Daoy (cell line): Measurements from ENCODE around the gene VSTM2L. TPM values are rescaled to one million over a fixed set of nuclear protein-coding genes. Genes with fewer than 3 reads are reported as not detected.

Source experiments
- DNase-seq: peaks from one replicate; pipeline ENCODE4 v3.0.0-alpha.2; 2015; ENCODE audit warnings: low read depth
- total RNA-seq: library from RNA; depleted of rRNA; stranded (reverse); fragments of >200 nt; shearing (Covaris generic); gene quantifications from 2 replicates; pipeline ENCODE4 v1.2.3, GENCODE V29; 2014

The VSTM2L gene
- total RNA-seq, 1 experiment from 2014 or later, result 10.0 TPM

DNA sequence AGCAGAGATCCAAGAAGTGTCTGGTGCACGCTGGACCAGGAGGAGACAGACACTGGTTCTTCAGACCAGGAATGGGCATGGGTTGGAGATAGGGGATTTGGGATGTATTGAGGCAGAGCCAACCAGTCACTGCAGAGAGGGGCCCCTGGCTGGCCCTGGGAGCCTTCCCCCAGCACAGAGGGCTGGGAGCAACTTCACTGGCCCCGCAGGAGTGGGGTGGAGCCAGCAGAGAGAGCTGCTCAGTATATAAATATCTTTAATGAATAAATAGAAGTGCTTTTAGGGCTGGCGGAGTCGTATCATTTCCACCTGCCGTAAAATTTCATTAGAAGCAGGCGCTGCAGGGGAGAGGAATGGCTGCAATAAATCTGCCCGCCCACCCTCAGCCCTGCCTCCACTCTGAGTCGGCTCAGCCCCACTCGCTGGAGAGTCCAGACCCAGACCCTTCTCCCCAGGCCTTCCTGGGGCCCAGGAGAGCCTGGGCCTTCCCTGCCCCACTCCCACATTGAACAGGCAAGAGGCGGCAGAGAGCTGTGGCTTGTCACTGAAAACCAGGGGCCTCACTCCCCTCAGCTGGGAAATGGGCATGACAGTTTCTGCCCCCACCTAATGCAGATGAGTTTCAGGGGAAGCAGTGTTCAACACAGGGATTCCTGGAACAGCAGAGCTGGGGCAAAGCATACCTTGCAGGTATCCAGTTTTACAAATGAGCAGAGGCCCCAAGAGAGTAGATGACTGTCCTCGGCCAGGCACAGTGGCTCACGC, 23.9 kb upstream of the VSTM2L start:
- DNase-seq, result no peak

DNA sequence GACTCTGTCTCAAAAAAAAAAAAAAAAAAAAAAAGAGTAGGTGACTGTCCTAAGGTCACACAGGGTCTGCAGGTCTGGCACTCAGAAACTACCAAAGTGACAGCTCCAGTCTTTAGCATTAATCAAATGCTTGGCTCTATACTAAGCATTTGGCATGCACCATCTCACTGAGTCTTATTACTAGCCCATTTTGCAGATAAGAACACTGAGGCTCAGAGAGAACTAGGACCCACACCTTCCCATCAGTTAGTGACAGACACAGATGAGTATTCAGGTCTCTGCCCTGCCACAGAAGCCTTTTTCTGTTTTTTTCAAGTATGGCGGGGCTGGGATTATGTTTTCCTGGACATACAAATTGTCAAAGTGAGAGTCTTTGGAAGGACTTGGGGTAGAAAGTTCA, 23.1 kb upstream of the VSTM2L start:
- no peak for DNase-seq

DNA sequence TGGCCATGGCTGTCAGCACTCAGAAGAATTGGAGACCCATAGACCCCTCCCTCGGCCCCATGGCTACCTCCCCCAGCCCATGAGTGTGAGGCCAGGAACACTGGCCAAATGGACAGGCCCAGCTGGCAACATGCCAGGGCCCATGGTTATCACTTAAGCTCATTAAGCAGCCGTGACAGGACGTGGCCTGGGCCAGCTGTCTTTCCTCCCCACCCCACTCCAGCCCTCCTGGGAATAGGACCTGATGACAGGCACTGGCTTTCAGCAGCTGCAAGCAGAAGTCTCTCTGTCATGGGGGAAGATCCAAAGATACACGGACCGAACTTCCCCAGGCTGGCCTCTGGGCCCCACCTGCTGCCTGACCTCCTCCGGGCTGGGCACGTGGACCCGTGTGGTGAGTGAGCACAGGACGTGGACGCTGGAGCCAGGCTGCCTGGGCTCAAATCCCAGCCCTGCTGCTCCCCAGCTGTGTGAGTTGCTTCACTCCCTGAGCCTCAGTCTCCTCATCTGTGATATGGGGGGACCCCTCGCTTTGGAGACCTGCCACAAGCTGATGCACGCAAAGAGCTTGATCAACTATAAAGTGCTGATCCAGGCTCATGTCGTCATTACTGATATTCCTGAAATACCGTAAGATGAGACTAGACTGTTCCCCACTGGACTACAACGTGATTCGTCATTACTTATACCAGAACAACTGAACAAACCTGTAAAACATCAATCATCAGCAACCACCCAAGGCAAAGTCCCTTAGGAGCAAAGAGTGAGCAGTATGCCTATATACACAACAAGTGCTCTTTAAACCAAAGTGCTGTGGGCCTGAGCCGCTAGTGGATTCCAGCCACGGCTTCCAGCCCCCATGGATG, 22.0 kb upstream of the VSTM2L start:
- no peak for DNase-seq

DNA sequence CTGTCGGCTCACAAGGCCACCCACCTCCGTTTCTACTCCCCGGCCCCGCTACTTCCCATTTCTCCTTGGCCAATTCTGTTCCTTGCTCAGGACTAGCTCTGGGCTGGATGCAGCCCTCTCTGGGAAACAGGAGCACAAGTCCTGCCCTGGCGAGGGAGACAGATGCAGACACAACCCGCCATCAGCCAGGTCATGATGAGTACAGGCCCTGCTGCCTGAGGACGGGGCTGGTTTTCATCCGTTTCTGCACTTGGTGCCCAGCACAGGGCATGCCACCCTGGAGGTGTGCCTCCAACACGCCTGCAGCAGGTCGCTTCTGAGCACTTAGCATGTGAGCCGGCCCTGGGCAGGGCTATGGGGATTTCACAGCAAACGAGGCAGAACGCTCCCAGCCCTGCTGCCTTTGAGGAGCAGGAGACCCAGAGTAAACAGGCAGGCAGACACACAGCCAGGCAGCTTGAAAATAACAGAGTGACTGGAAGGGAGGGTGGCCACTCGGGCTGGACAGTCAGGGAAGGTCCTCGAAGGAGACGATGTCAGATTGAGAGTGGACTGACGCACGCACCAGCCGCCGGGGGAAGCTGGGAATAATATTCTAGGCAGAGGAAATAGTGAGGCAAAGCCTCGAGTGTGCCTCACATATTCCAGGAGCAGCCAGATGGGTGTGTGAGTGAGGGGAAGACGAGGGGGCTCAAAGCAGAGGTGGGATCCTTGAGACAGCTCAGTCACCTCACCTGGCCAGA, 21.2 kb upstream of the VSTM2L start:
- no peak for DNase-seq

GRCh38 chr20:37882961-37883712, 19.8 kb upstream of the VSTM2L start:
- DNase-seq, result no peak

- DNase-seq, result no peak
Measured at GRCh38 chr20:37885042-37885441, 17.9 kb upstream of the VSTM2L start.

DNA sequence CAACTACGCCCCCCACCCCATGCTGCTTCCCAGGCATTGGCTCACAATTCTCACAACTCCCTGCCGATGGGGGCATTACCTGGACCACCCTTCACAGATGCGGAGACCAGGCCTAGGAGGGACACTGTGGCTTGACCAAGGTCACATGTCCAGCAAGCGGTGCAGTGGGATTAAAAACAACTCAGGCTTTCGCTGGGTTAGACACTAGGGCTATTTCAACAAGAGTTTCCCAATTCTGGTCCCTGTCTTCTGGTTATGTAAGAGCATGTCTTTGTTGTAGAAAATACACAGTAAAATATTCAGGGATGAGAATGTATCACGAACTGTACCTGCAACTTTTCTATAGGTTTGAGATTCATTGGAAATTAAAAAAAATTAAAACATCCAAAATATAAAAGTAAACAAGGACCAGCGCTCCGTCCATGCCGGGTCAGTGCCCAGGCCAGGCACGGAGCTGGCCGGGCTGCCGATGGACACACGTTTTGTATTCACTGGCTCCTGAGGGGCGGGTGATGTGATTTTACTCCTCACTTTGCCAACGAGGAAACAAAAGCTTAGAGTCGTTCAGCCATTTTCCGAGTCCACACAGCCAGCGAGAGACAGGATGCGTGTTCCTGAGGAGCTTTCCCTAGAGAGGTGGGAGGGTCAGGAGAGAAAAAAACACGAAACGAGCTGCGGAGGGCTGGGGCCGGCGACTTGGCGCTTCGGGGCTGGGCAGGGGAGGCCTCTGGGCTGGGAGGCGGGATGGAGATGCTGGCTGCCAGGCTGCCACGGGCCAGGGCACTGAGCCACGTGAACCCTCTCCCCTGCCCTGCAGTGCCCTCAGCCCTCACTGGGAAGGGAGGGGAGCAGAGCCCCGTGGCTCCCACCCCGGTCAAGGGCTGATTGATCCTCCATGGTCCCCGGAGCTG, 17.1 kb upstream of the VSTM2L start:
- no peak for DNase-seq

GRCh38 chr20:37886851-37887297, 16.1 kb upstream of the VSTM2L start:
- peak; percentile 32 for DNase-seq

GRCh38 chr20:37888641-37889040, 14.3 kb upstream of the VSTM2L start:
- DNase-seq, result no peak

- no peak for DNase-seq
Measured at GRCh38 chr20:37890108-37890507, 12.8 kb upstream of the VSTM2L start.

DNA sequence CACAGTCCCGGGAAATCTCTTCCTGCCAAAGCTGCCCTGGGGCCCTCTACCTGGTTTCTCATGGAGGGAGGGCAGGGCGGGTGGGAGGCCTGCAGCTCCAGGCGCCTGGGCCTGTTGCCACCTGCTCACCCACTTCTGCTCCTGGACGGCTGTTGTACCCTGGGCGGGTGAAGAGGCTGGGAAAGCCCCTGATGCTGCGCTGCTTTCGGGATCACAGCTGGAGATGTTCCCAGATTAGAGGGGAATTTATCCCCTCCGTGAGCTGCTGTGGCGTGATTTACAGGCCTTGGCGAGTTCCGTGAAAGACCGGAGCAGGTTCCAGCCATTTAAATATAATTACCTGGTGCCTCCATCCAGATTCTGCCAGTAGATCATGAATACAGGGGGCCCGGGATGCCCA, 12.3 kb upstream of the VSTM2L start:
- no peak for DNase-seq

DNA sequence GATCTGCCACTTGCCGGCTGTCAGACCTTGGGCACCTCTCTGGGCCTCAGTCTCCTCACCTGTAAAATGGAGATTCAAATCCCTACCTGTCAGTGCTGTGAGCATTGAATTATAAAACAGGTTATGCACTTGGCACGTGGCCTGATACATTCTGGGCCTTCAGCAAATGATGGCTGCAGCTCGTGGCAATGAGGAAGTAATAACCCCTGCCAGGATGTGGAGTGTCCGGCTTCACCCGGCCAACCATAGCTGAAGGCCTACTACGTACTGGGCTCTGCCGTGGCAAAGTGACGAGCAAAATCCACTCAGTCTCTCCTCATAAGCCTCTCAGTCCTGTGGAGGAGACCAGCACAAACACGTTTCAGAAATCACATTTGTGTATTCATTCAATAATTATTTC, 10.9 kb upstream of the VSTM2L start:
- DNase-seq, result no peak

DNA sequence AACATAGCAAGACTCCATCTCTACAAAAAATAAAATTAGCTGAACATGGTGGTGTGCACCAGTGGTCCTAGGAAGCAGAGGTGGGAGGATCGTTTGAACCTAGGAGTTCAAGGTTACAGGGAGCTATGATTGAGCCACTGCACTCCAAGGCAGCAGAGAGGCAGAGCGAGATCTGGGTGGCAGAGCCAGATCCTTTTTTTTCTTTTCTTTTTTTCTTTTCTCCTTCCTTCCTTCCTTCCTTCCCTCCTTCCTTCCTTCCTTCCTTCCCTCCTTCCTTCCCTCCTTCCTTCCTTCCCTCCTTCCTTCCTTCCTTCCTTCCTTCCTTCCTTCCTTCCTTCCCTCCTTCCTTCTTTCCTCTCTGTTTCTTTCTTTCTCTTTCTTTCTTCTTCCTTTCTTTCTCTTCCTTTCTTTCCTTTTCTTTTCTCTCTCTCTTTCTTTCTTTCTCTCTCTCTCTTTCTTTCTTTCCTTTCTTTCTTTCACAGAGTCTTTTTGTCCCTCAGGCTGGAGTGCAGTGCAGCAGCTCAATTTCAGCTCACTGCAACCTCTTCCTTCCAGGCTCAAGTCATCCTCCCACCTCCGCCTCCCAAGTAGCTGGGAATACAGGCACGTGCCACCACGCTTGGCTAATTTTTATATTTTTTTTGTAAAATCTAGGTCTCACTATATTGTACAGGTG, 9.2 kb upstream of the VSTM2L start:
- no peak for DNase-seq

DNA sequence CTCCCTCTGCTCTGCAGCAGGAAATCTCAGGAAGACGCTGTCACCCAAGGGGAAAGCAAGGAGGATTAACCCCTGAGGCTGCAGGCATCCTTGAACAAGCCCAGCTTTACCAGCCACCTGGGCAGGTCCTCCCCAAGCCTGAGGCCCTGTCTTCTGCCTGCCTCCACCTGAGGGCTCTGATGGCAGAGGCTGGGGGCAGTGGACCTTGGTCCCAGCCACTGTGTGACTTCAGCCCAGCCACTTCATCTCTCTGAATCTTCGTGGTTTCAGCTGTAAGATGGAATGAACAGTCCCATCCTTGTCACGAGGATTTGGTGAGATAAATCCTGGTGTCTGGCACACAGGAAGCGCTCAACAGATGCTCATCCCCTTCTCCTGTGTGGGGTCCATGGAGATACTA, 8.5 kb upstream of the VSTM2L start:
- DNase-seq, result no peak

DNA sequence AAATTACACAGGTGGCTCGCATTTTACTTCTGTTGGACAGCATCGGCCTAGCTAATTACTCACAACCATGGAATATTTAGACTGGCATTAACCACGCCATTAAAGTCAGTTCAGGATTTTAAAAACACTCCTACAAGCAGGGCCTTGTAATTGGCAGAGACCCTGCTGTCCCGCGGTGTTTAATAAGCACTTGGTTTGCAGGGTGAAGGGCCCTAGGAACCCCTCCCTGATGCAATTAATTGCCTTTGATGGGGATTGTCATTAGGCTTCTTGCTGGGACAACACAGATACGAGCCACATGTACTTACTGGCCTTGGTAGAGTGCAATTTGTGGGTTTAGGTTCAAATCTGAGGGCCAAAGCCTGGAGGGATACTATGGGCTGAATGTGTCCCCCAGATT, 7.8 kb upstream of the VSTM2L start:
- DNase-seq, result no peak

GRCh38 chr20:37896932-37897548, 5.9 kb upstream of the VSTM2L start:
- peak; percentile 82 for DNase-seq

DNA sequence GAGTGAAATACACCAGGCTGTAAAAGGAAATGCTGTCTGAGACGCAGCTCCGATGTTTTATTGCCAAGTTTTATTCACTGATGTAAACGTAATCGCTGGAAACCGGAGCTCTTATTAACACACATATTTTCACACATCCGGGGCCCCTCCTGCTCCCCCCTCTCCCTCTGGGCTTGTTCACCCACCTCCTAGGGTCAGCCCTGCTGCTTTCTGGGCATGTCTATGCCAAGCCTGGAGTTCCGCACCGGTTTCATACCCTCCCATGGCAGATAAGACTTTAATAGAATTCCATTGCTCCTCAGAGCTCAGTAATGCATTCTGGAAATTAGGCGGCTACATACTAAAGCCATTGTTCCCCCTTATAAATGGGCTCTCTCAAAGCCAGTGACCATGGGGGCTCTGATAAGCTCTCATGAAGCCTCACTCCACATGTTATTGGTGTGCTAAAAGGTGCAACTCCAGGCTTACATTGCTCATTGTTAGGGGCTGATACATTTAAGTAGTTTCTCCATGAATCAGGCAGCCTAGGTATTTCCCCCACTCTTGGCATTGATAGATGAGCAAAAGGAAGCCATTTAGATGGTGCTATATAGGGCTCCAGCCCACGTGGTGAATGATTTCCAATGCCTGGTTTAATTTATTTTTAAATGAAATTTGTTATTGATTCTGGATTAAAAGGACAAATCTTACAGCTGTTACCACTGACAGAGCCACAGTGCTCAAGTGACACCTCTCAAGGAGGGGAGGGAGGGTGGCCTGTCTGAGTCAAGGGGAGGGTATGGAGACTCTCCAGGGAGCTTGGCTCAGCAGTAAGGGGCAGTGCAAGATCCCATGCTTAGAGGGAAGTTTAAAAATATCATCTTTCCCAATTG, 4.5 kb upstream of the VSTM2L start:
- DNase-seq, result peak; percentile 44
